Measurements from ENCODE around the gene FSD1L.

GRCh38 chr9:105443121-105443520, 4.7 kb upstream of the FSD1L start:
- TF ChIP-seq CTCF (IDR thresholded peaks at IDR 0.05), result no peak
- no peak for TF ChIP-seq POLR2A (IDR thresholded peaks at IDR 0.05)
